K562 (cell line): ENCODE data around the gene RNF112. TPM values are rescaled to one million over a fixed set of nuclear protein-coding genes. Genes with fewer than 3 reads are reported as not detected.

ENCODE experiments used
- ATAC-seq: fragments of 200-7000 bp; cut with Tn5 transposase; 3 replicates; pipeline ENCODE4 v1.9.1; 2020; ENCODE audit warnings: moderate library complexity
- BruUV-seq: library from RNA; stranded (reverse); fragments of 400-500 nt; replicated peaks from 2 replicates; lab custom pipeline; 2021; lab: Mats Ljungman, UMichigan
- CTCF ChIA-PET: fragments of 300-600 bp; formaldehyde crosslinking; extraction: SDS; loops from one replicate; lab custom pipeline; 2021; ENCODE audit warnings: low intra/inter-chr PET ratio; lab: Yijun Ruan, JAX
- POLR2A ChIA-PET: fragments of 300-600, 350-650 bp; sonication (Branson Sonifier 250); formaldehyde crosslinking; extraction: SDS; loops from one replicate; lab custom pipeline; 2021; ENCODE audit warnings: antibody characterized with exemption, inconsistent platforms; lab: Yijun Ruan, JAX
- DNase-seq, 4 experiments: peaks; one replicate each; pipeline versions ENCODE4 v3.0.0 to v3.0.0-alpha.2; 2011 to 2018; ENCODE audit warnings: low spot score in 3 of 4, mixed read lengths in 3 of 4; ENCODE audit errors: extremely low read depth in 1 of 4
- FAIRE-seq: peaks from 2 replicates; lab custom pipeline; 2011; peaks lifted over from hg19 to GRCh38; lab: Jason Lieb, UNC
- H2AFZ ChIP-seq: 2 replicates; pipeline ENCODE4 v1.6.0; 2011; ENCODE audit warnings: low read depth, low read length, control low read depth, inconsistent platforms
- H3K27ac ChIP-seq: fragments of 200-600 bp; 3 replicates; pipeline ENCODE4 v1.8.0; 2011; ENCODE audit warnings: low read depth, mild to moderate bottlenecking, control low read depth, inconsistent platforms, low read length, moderate library complexity, mixed read lengths; ENCODE audit errors: extremely low read depth
- H3K27me3 ChIP-seq, 2 experiments: fragments of 300-600 bp in 1 of 2; 2 replicates in 1 of 2; 3 replicates in 1 of 2; pipeline versions ENCODE4 v1.6.0 to v1.8.0; 2011; ENCODE audit warnings: inconsistent platforms in 2 of 2, low read length in 2 of 2, mild to moderate bottlenecking in 1 of 2, mixed read lengths in 1 of 2, moderate library complexity in 1 of 2; ENCODE audit not compliant: control insufficient read depth in 2 of 2, insufficient read depth in 2 of 2
- H3K36me3 ChIP-seq: fragments of 300-600 bp; 3 replicates; pipeline ENCODE4 v1.8.0; 2011; ENCODE audit warnings: mild to moderate bottlenecking, low read length, inconsistent platforms; ENCODE audit not compliant: control insufficient read depth, insufficient read depth
- H3K4me1 ChIP-seq, 2 experiments: fragments of 200-600 bp in 1 of 2; replicated peaks in 1 of 2; 2 replicates in 1 of 2; 3 replicates in 1 of 2; pipeline versions ENCODE4 v1.5.1 to v1.8.0; 2011; ENCODE audit warnings: inconsistent platforms in 2 of 2, low read length in 2 of 2, mild to moderate bottlenecking in 1 of 2, mixed read lengths in 1 of 2, moderate library complexity in 1 of 2; ENCODE audit not compliant: control insufficient read depth in 2 of 2, insufficient read depth in 2 of 2
- H3K4me2 ChIP-seq: 2 replicates; pipeline ENCODE4 v1.6.1; 2011; ENCODE audit warnings: low read length, control low read depth, inconsistent platforms, mixed read lengths; ENCODE audit not compliant: insufficient read depth
- H3K4me3 ChIP-seq: fragments of 200-600 bp; sonication (generic), shearing (Covaris generic); 2 replicates; pipeline ENCODE4 v1.5.1; 2016; ENCODE audit warnings: control low read depth, inconsistent platforms
- H3K79me2 ChIP-seq: fragments of 200-600 bp; 3 replicates; pipeline ENCODE4 v1.8.0; 2011; ENCODE audit warnings: low read length, inconsistent platforms; ENCODE audit not compliant: control insufficient read depth, insufficient read depth
- H3K9ac ChIP-seq, 2 experiments: 2 replicates each; pipeline versions ENCODE4 v1.6.0 to v1.6.1; 2011; ENCODE audit warnings: low read depth in 2 of 2, low read length in 2 of 2, control low read depth in 1 of 2, inconsistent platforms in 1 of 2, mild to moderate bottlenecking in 1 of 2, mixed read lengths in 1 of 2; ENCODE audit not compliant: insufficient read depth in 1 of 2
- H3K9me1 ChIP-seq: one replicate; pipeline ENCODE4 v1.6.0; 2011; ENCODE audit warnings: inconsistent platforms, mild to moderate bottlenecking, low read length, moderate library complexity; ENCODE audit not compliant: control insufficient read depth, insufficient read depth
- H3K9me3 ChIP-seq: replicated peaks from 2 replicates; pipeline ENCODE4 v1.5.1; 2011; ENCODE audit warnings: low read depth, low read length, inconsistent platforms; ENCODE audit not compliant: control insufficient read depth, insufficient read depth
- H4K20me1 ChIP-seq: replicated peaks from 2 replicates; pipeline ENCODE4 v1.6.1; 2011; ENCODE audit warnings: low read length, inconsistent platforms, mixed read lengths; ENCODE audit not compliant: control insufficient read depth, insufficient read depth
- CBFA2T2 ChIP-seq: fragments of 450-650 bp; conservative IDR thresholded peaks from 2 replicates; pipeline ENCODE4 v1.6.1; 2017; ENCODE audit warnings: mild to moderate bottlenecking
- CBFA2T3 ChIP-seq: fragments of 450-650 bp; IDR thresholded peaks from 2 replicates; pipeline ENCODE4 v1.6.1; 2017
- CEBPG ChIP-seq, 3 experiments: fragments of 200-800 bp in 1 of 3; sonication (Bioruptor generic) in 1 of 3; sonication (generic) in 1 of 3; formaldehyde crosslinking in 1 of 3; IDR thresholded peaks in 2 of 3; conservative IDR thresholded peaks in 1 of 3; 2 replicates each; pipeline versions ENCODE4 v1.6.1 to v1.8.0; 2016 to 2022; ENCODE audit warnings: missing compliant biosample characterization in 2 of 3, missing genetic modification characterization in 2 of 3, mild to moderate bottlenecking in 1 of 3, missing genetic modification reagents in 1 of 3
- CREBBP ChIP-seq: IDR thresholded peaks from one replicate; pipeline ENCODE4 v1.6.1; 2012; ENCODE audit warnings: low read depth, mild to moderate bottlenecking, control low read depth, inconsistent platforms, low read length
- ERF ChIP-seq: fragments of 450-650 bp; formaldehyde crosslinking; IDR thresholded peaks from 2 replicates; pipeline ENCODE4 v1.4.0; 2020; ENCODE audit warnings: mild to moderate bottlenecking, mixed read lengths
- ETV1 ChIP-seq: fragments of 450-650 bp; conservative IDR thresholded peaks from 2 replicates; pipeline ENCODE4 v1.6.1; 2016; ENCODE audit warnings: missing genetic modification characterization, control low read depth, low read depth, missing compliant biosample characterization
- FOXJ2 ChIP-seq: fragments of 200-800 bp; sonication (Bioruptor generic); IDR thresholded peaks from 2 replicates; pipeline ENCODE4 v1.6.1; 2016; ENCODE audit warnings: missing genetic modification characterization, missing compliant biosample characterization
- GABPA ChIP-seq: fragments of 200-800 bp; sonication (Bioruptor generic); conservative IDR thresholded peaks from 2 replicates; pipeline ENCODE4 v1.6.1; 2016; ENCODE audit warnings: low read depth, missing genetic modification characterization, missing compliant biosample characterization
- GTF2E2 ChIP-seq: fragments of 200-800 bp; sonication (Bioruptor generic); IDR thresholded peaks from 2 replicates; pipeline ENCODE4 v1.6.1; 2016; ENCODE audit warnings: missing genetic modification characterization, missing compliant biosample characterization
- MITF ChIP-seq: IDR thresholded peaks from 2 replicates; pipeline ENCODE4 v1.6.1; 2014; ENCODE audit warnings: antibody characterized with exemption
- PKNOX1 ChIP-seq: fragments of 450-650 bp; IDR thresholded peaks from 2 replicates; pipeline ENCODE4 v1.6.1; 2016
- TAL1 ChIP-seq: fragments of 450-650 bp; IDR thresholded peaks from 2 replicates; pipeline ENCODE4 v1.6.1; 2016; ENCODE audit warnings: mild to moderate bottlenecking
- TCF3 ChIP-seq: sonication (generic); formaldehyde crosslinking; IDR thresholded peaks from 2 replicates; pipeline ENCODE4 v1.4.0; 2020; ENCODE audit warnings: mild to moderate bottlenecking, missing genetic modification reagents
- ZKSCAN3 ChIP-seq: fragments of 250-450 bp; sonication (Bioruptor Pico); IDR thresholded peaks from 2 replicates; pipeline ENCODE4 v1.4.0; 2020
- WGBS: fragments of 100-300 bp; shearing (Covaris generic); methylation state at CpG from one replicate; pipeline ENCODE4 v1.1.6; 2016; ENCODE audit warnings: low coverage, mixed read lengths; ENCODE audit not compliant: insufficient coverage; ENCODE audit errors: missing lambda C conversion rate; 5-methylcytosine and 5-hydroxymethylcytosine counted together
- in situ Hi-C: fragments of 300-500 bp; cut with MboI; formaldehyde crosslinking; loops from 4 replicates; pipeline ENCODE4 v1.15.0; 2018; ENCODE audit warnings: inconsistent platforms, mixed read lengths
- intact Hi-C: fragments of 100-400 bp; cut with micrococcal nuclease; formaldehyde crosslinking; loops from 2 replicates; pipeline ENCODE4 v1.14.2; 2022
- polyA plus RNA-seq, 8 experiments: library from polyadenylated mRNA; depleted of rRNA in 4 of 8; stranded (reverse) in 5 of 8; unstranded in 3 of 8; fragments of >200 nt; fragmentation: Nextera tagmentation in 2 of 8; fragmentation: Illumina TruSeq in 1 of 8; extraction: Ambion mirVana in 2 of 8; extraction: Trizol in 1 of 8; gene quantifications; 2 replicates each; pipeline versions ENCODE4 v1.2.1 to v1.2.3, GENCODE V29; 2011 to 2014; ENCODE audit warnings: inconsistent platforms in 1 of 8, missing spikeins in 1 of 8
- total RNA-seq, 7 experiments: library from RNA; depleted of rRNA in 6 of 7; stranded (reverse); fragments of >200 nt in 6 of 7; fragmentation: Illumina TruSeq in 2 of 7; extraction: Trizol in 2 of 7; gene quantifications; 2 replicates each; pipeline versions ENCODE4 v1.2.1 to v1.2.3, GENCODE V29; 2011 to 2021; ENCODE audit warnings: low replicate concordance in 1 of 7
- TF ChIP-seq, protein P1 (sequence below): fragments of 200-800 bp; sonication (Bioruptor generic); IDR thresholded peaks from 2 replicates; pipeline ENCODE4 v1.6.1; 2017; ENCODE audit warnings: missing genetic modification characterization, missing compliant biosample characterization

Gene RNF112
- total and polyA plus RNA-seq, 9 of the 15 experiments (the other 6 are each of a cell fraction or from before 2014, with no cell fraction given), result 0.05 TPM; not detected in 8

DNA sequence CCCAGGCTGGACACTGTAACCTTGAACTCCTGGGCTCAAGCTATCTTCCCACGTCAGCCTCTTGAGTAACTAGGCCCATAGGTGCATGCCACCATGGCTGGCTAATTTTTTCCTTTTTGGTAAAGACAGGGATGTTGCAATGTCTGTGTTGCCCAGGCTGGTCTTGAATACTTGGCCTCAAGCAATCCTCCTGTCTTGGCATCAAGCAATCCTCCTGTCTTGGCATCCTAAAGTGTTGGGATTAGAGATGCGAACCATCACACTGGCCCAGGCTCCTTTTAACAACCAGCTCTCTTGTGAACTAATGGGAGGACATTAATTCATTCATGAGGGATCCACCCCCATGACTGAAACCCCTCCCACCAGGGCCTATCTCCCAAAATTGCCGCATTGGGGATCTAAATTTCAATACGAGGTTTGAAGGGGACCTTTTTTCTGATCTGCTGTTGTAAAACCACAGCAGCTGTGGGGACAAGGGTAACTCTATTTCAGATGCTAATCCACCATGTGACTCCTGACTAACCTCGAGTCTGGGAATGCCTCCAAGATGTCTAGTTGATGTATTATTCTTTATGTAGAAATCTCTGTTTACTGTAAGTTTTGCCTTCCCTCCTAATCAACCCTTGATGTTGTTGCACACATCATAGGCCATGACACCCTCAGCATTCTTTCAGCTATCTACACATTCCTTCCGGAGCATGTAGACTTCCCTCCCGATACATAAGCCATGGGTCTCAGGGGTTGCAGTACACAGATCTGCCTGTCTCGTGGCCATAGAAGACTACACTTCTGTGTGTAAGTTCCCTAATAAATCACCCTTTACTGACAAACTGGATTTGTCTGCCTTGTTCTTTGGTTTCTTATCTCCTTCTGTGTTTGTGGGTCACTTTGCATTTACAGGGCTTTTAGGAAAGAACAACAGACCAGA, 37.6 kb downstream of the RNF112 start:
- Histone ChIP-seq H3K9me1 (no peaks in the 10 kb centered on the region), H3K4me2 (no peak overlapping the region), H2AFZ (no peak overlapping the region), H3K79me2 (no peaks in the 10 kb centered on the region), H3K4me3 (no peak overlapping the region), H3K36me3 (no peaks in the 10 kb centered on the region), H4K20me1 (no peaks in the 10 kb centered on the region), H3K4me1 (peaks cover 0 to 3% of the 10 kb centered on the region in 2 experiments; a peak in 1 of 5 replicates), H3K9ac (no peak overlapping the region), H3K27me3 (peaks cover 2 to 7% of the 10 kb centered on the region in 2 experiments; a peak in 2 of 5 replicates), H3K9me3 (no peaks in the 10 kb centered on the region), H3K27ac (no peak overlapping the region)
- ChIA-PET CTCF (interaction anchor here (0.6 kb wide), 1 partner anchor 171 kb away, joined by 4 read pairs; no protein-coding TSS in a partner anchor), POLR2A (interaction anchor here (0.6 kb wide), 2 partner anchors 10 to 100 kb away, joined by 3 read pairs; no protein-coding TSS in a partner anchor)
- no peak for FAIRE-seq
- WGBS, result 0% methylated on average over 8 of the region's 8 CpGs
- intact Hi-C loops (no loop called here), in situ Hi-C loops (loop anchor here (5.0 kb wide), 1 partner anchor 86 kb away; the partner anchor contains the start of gene B9D1)
- no TSS peak for BruUV-seq
- no peak for DNase-seq
- ATAC-seq, result no peak
- TF ChIP-seq MITF (no peak), CREBBP (no peak), CBFA2T2 (0 out of 2 replicates have a peak, but pooled peaks have one; percentile 19), CEBPG (CRISPR knock-in tag; IDR thresholded peaks at IDR 0.05) (no peak), CEBPG (tag; conservative IDR thresholded peaks at IDR 0.05 in 1 of 2, IDR thresholded peaks at IDR 0.05 in 1 of 2) (0 out of 4 replicates have a peak, but pooled peaks of 1 of the 2 experiments have one; percentile 23), ZKSCAN3 (CRISPR knock-in tag) (no peak), CBFA2T3 (peak; percentile 61), PKNOX1 (peak; percentile 72), FOXJ2 (tag) (peak; percentile 75), TAL1 (peak; percentile 34; the same call in 1 of the 2 replicates), ETV1 (tag) (peak; percentile 41; the same call in 1 of the 2 replicates), GTF2E2 (tag) (no peak), ERF (CRISPR knock-in tag) (no peak), GABPA (peak; percentile 63), TCF3 (peak; percentile 19; the same call in 1 of the 2 replicates)
- TF ChIP-seq, protein P1, sequence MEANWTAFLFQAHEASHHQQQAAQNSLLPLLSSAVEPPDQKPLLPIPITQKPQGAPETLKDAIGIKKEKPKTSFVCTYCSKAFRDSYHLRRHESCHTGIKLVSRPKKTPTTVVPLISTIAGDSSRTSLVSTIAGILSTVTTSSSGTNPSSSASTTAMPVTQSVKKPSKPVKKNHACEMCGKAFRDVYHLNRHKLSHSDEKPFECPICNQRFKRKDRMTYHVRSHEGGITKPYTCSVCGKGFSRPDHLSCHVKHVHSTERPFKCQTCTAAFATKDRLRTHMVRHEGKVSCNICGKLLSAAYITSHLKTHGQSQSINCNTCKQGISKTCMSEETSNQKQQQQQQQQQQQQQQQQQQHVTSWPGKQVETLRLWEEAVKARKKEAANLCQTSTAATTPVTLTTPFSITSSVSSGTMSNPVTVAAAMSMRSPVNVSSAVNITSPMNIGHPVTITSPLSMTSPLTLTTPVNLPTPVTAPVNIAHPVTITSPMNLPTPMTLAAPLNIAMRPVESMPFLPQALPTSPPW (CRISPR knock-in tag), result 0 out of 2 replicates have a peak, but pooled peaks have one; percentile 19
